Fibroblast of lung (primary cell): ENCODE data around the gene MBOAT1.

Source experiments
- EZH2 ChIP-seq: IDR thresholded peaks from 2 replicates; pipeline ENCODE4 v1.5.1; 2012; ENCODE audit warnings: low read length, control low read depth, mild to moderate bottlenecking; ENCODE audit errors: missing control alignments
- TF ChIP-seq, protein P1 (sequence below), 2 donors: IDR thresholded peaks in 1 of 2; conservative IDR thresholded peaks in 1 of 2; 1 replicate in 1 of 2; 2 replicates in 1 of 2; pipeline ENCODE4 v1.5.1; 2011 to 2012; ENCODE audit warnings: low read length in 2 of 2, control low read depth in 1 of 2, inconsistent platforms in 1 of 2, low read depth in 1 of 2, mild to moderate bottlenecking in 1 of 2

DNA sequence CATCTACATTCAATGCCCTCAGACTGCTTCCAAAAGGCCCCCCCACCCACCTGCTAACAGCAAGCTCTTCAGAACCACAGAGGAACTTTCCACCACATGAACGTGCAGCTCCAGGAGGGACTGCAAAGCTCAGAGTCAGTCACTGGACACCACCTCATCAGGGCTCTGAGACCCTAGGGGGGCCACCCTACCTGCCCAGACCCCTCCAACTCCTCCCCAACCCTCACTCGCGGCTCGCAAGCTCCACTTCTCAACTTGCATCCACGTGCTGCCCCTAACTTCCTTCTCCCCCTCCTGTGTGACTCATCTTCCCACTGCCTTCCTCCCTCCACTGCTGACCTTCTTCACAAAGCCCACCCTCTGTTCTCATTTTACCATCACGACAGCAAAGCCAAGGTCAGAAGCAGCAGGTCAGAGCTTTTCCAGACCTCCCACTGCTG lies 6.5 kb downstream of the MBOAT1 start:
- TF ChIP-seq, protein P1, sequence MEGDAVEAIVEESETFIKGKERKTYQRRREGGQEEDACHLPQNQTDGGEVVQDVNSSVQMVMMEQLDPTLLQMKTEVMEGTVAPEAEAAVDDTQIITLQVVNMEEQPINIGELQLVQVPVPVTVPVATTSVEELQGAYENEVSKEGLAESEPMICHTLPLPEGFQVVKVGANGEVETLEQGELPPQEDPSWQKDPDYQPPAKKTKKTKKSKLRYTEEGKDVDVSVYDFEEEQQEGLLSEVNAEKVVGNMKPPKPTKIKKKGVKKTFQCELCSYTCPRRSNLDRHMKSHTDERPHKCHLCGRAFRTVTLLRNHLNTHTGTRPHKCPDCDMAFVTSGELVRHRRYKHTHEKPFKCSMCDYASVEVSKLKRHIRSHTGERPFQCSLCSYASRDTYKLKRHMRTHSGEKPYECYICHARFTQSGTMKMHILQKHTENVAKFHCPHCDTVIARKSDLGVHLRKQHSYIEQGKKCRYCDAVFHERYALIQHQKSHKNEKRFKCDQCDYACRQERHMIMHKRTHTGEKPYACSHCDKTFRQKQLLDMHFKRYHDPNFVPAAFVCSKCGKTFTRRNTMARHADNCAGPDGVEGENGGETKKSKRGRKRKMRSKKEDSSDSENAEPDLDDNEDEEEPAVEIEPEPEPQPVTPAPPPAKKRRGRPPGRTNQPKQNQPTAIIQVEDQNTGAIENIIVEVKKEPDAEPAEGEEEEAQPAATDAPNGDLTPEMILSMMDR (conservative IDR thresholded peaks at IDR 0.05 in 1 of 2, IDR thresholded peaks at IDR 0.05 in 1 of 2; ENCODE audit: low read depth in 1 of 2, low read length in 2 of 2) = no peak
- TF ChIP-seq EZH2 = no peak
